Nucleus accumbens (tissue), 56 donors: Measurements from ENCODE around the gene C2CD2.
"Not testable (repeated sequence)": the region's sequence is repeated elsewhere in the genome, so short reads cannot be mapped to it uniquely, and the experiment has no call there.

Experiments
- DNase-seq, 56 donors: peaks; one replicate each; lab custom pipeline; 2025; lab: John Stamatoyannopoulos, UW

Gene C2CD2

GRCh38 chr21:41953831-41954653, at the start of gene C2CD2:
TSS of gene C2CD2 (minus strand) at chr21:41954018. CDS start at chr21:41953648, 370 bp downstream.
- peak in 26 of 56 donors; percentile 16 to 66 (median 32) for DNase-seq

- DNase-seq = no peak
Measured at GRCh38 chr21:42003051-42003461, 49.2 kb upstream of the C2CD2 start.

- peak in 19 of 56 donors; percentile 13 to 66 (median 30) for DNase-seq
Measured at GRCh38 chr21:42002421-42002958, 48.7 kb upstream of the C2CD2 start.

- DNase-seq = no peak
Measured at GRCh38 chr21:42001781-42002180, 48.0 kb upstream of the C2CD2 start.

GRCh38 chr21:42000908-42001307, 47.1 kb upstream of the C2CD2 start:
- DNase-seq = no peak

- no peak for DNase-seq
Measured at GRCh38 chr21:41997657-41998056, 43.8 kb upstream of the C2CD2 start.

- no peak for DNase-seq
Measured at GRCh38 chr21:41995577-41995976, 41.8 kb upstream of the C2CD2 start.

GRCh38 chr21:41994613-41995012, 40.8 kb upstream of the C2CD2 start:
- not testable (repeated sequence) for DNase-seq

- DNase-seq = no peak
Measured at GRCh38 chr21:41993744-41994143, 39.9 kb upstream of the C2CD2 start.

- DNase-seq = no peak
Measured at GRCh38 chr21:41992576-41992975, 38.8 kb upstream of the C2CD2 start.

GRCh38 chr21:41991659-41992058, 37.8 kb upstream of the C2CD2 start:
- no peak for DNase-seq

GRCh38 chr21:41989698-41990097, 35.9 kb upstream of the C2CD2 start:
- DNase-seq = no peak

GRCh38 chr21:41987310-41987709, 33.5 kb upstream of the C2CD2 start:
- no peak for DNase-seq

GRCh38 chr21:41985662-41986416, 32.0 kb upstream of the C2CD2 start:
- DNase-seq = no peak

GRCh38 chr21:41983229-41983628, 29.4 kb upstream of the C2CD2 start:
- no peak for DNase-seq

GRCh38 chr21:41980561-41980960, 26.7 kb upstream of the C2CD2 start:
- DNase-seq = no peak

- DNase-seq = no peak
Measured at GRCh38 chr21:41979751-41980369, 26.0 kb upstream of the C2CD2 start.

GRCh38 chr21:41979335-41979734, 25.5 kb upstream of the C2CD2 start:
- no peak for DNase-seq

- no peak for DNase-seq
Measured at GRCh38 chr21:41977034-41977950, 23.5 kb upstream of the C2CD2 start.

- no peak for DNase-seq
Measured at GRCh38 chr21:41976611-41977010, 22.8 kb upstream of the C2CD2 start.
